HL-60/S4 (cell line): Measurements from ENCODE around the gene SREBF1.

Source experiments
- in situ Hi-C: fragments of 300-500 bp; cut with MboI; formaldehyde crosslinking; loops from 2 replicates; pipeline ENCODE4 v1.14.3; 2022; ENCODE audit warnings: low sequenced_read_pairs

Gene SREBF1

GRCh38 chr17:17859909-17860765 lies 23.4 kb upstream of the SREBF1 start:
- in situ Hi-C loops, result no loop called here

GRCh38 chr17:17857496-17857895 lies 20.7 kb upstream of the SREBF1 start:
- in situ Hi-C loops, result no loop called here

- in situ Hi-C loops, result no loop called here
These were observed 19.6 kb upstream of the SREBF1 start for GRCh38 chr17:17856386-17856785.

- in situ Hi-C loops, result no loop called here
These were observed 19.2 kb upstream of the SREBF1 start for GRCh38 chr17:17855976-17856375.

- in situ Hi-C loops, result no loop called here
These were observed 17.1 kb upstream of the SREBF1 start for GRCh38 chr17:17853811-17854447.

GRCh38 chr17:17852930-17853329 lies 16.1 kb upstream of the SREBF1 start:
- in situ Hi-C loops, result no loop called here

GRCh38 chr17:17851103-17852002 lies 14.6 kb upstream of the SREBF1 start:
- in situ Hi-C loops, result no loop called here

GRCh38 chr17:17849845-17850373 lies 13.1 kb upstream of the SREBF1 start:
- in situ Hi-C loops, result no loop called here

GRCh38 chr17:17849147-17849820 lies 12.5 kb upstream of the SREBF1 start:
- in situ Hi-C loops, result no loop called here

GRCh38 chr17:17848311-17849082 lies 11.7 kb upstream of the SREBF1 start:
- in situ Hi-C loops, result no loop called here

GRCh38 chr17:17847726-17848125 lies 10.9 kb upstream of the SREBF1 start:
- in situ Hi-C loops, result no loop called here

- in situ Hi-C loops, result no loop called here
These were observed 10.4 kb upstream of the SREBF1 start for GRCh38 chr17:17847118-17847689.

GRCh38 chr17:17846645-17847044 lies 9.9 kb upstream of the SREBF1 start:
- in situ Hi-C loops, result no loop called here

GRCh38 chr17:17846003-17846402 lies 9.2 kb upstream of the SREBF1 start:
- in situ Hi-C loops, result no loop called here

- in situ Hi-C loops, result no loop called here
These were observed 8.4 kb upstream of the SREBF1 start for GRCh38 chr17:17845046-17845775.

- in situ Hi-C loops, result no loop called here
These were observed 7.7 kb upstream of the SREBF1 start for GRCh38 chr17:17844500-17844899.

- in situ Hi-C loops, result no loop called here
These were observed 7.3 kb upstream of the SREBF1 start for GRCh38 chr17:17844079-17844478.

- in situ Hi-C loops, result no loop called here
These were observed 6.3 kb upstream of the SREBF1 start for GRCh38 chr17:17843096-17843495.
